HepG2 (cell line): ENCODE data around the gene ELAPOR1. TPM values are rescaled to one million over a fixed set of nuclear protein-coding genes. Genes with fewer than 3 reads are reported as not detected.

ENCODE experiments used
- BCL6 ChIP-seq: IDR thresholded peaks from 2 replicates; pipeline ENCODE4 v1.6.1; 2016; ENCODE audit warnings: missing genetic modification reagents, missing compliant biosample characterization
- DNMT1 ChIP-seq: sonication (generic); formaldehyde crosslinking; IDR thresholded peaks from 2 replicates; pipeline ENCODE4 v1.5.1; 2020; ENCODE audit warnings: mild to moderate bottlenecking, missing genetic modification reagents
- ELF1 ChIP-seq: sonication (generic); formaldehyde crosslinking; IDR thresholded peaks from 2 replicates; pipeline ENCODE4 v1.4.0; 2020; ENCODE audit warnings: missing genetic modification reagents
- EZH2 ChIP-seq: conservative IDR thresholded peaks from 2 replicates; pipeline ENCODE4 v1.6.1; 2012; ENCODE audit warnings: mild to moderate bottlenecking, low read depth, low read length, moderate library complexity
- NRL ChIP-seq: sonication (generic); formaldehyde crosslinking; IDR thresholded peaks from 2 replicates; pipeline ENCODE4 v1.5.0; 2020; ENCODE audit warnings: missing genetic modification reagents, mild to moderate bottlenecking, moderate library complexity, borderline replicate concordance
- PATZ1 ChIP-seq: sonication (generic); formaldehyde crosslinking; IDR thresholded peaks from 2 replicates; pipeline ENCODE4 v1.4.0; 2020; ENCODE audit warnings: missing genetic modification reagents
- RNF2 ChIP-seq: fragments of 450-650 bp; conservative IDR thresholded peaks from 2 replicates; pipeline ENCODE4 v1.6.1; 2016; ENCODE audit warnings: low read depth
- SOX5 ChIP-seq: IDR thresholded peaks from 2 replicates; pipeline ENCODE4 v1.6.1; 2016; ENCODE audit warnings: borderline replicate concordance
- STAT5B ChIP-seq: sonication (generic); formaldehyde crosslinking; IDR thresholded peaks from 2 replicates; pipeline ENCODE4 v1.4.0; 2020; ENCODE audit warnings: missing genetic modification reagents
- TCF12 ChIP-seq, 2 experiments: fragments of 450-650 bp in 1 of 2; sonication (generic) in 1 of 2; formaldehyde crosslinking in 1 of 2; IDR thresholded peaks; 2 replicates each; pipeline versions ENCODE4 v1.6.1 to v1.8.0; 2017 to 2022; ENCODE audit warnings: antibody characterized with exemption in 1 of 2, mild to moderate bottlenecking in 1 of 2, missing genetic modification reagents in 1 of 2, moderate library complexity in 1 of 2
- TP53 ChIP-seq: sonication (generic); formaldehyde crosslinking; conservative IDR thresholded peaks from 2 replicates; pipeline ENCODE4 v1.4.0; 2020; ENCODE audit warnings: missing genetic modification reagents
- U2AF2 ChIP-seq: fragments of 200-400 bp; formaldehyde crosslinking; IDR thresholded peaks from 2 replicates; pipeline ENCODE4 v1.6.1; 2017; ENCODE audit warnings: low read depth, mild to moderate bottlenecking, low read length
- YEATS4 ChIP-seq: sonication (generic); formaldehyde crosslinking; IDR thresholded peaks from 2 replicates; pipeline ENCODE4 v1.4.0; 2020; ENCODE audit warnings: missing genetic modification reagents, borderline replicate concordance
- ZBTB14 ChIP-seq: sonication (generic); formaldehyde crosslinking; IDR thresholded peaks from 2 replicates; pipeline ENCODE4 v1.4.0; 2020; ENCODE audit warnings: missing genetic modification reagents
- ZNF121 ChIP-seq: sonication (generic); formaldehyde crosslinking; IDR thresholded peaks from 2 replicates; pipeline ENCODE4 v1.5.0; 2020; ENCODE audit warnings: mild to moderate bottlenecking, missing genetic modification reagents
- ZNF614 ChIP-seq: IDR thresholded peaks from 2 replicates; pipeline ENCODE4 v1.6.1; 2018; ENCODE audit warnings: missing biosample characterization, missing genetic modification reagents, inconsistent platforms, borderline replicate concordance
- ZNF619 ChIP-seq: sonication (generic); formaldehyde crosslinking; IDR thresholded peaks from 2 replicates; pipeline ENCODE4 v1.4.0; 2020; ENCODE audit warnings: mild to moderate bottlenecking, missing genetic modification reagents
- ZZZ3 ChIP-seq: sonication (generic); formaldehyde crosslinking; IDR thresholded peaks from 2 replicates; pipeline ENCODE4 v1.4.0; 2020; ENCODE audit warnings: missing genetic modification reagents, mild to moderate bottlenecking, borderline replicate concordance
- polyA plus RNA-seq, 8 experiments: library from polyadenylated mRNA; depleted of rRNA in 3 of 8; stranded (reverse) in 7 of 8; unstranded in 1 of 8; fragments of >200 nt; fragmentation: Illumina TruSeq in 4 of 8; extraction: Trizol in 4 of 8; gene quantifications; 2 replicates each; pipeline versions ENCODE4 v1.2.1 to v1.2.3, GENCODE V29; 2011 to 2016; ENCODE audit warnings: low read depth in 4 of 8, missing spikeins in 1 of 8, mixed read lengths in 1 of 8; ENCODE audit not compliant: insufficient read depth in 1 of 8
- total RNA-seq, 5 experiments: library from RNA; depleted of rRNA; stranded (reverse); fragments of >200 nt; fragmentation: Illumina TruSeq; extraction: Trizol; gene quantifications; 2 replicates each; pipeline ENCODE4 v1.2.3, GENCODE V29; 2016; ENCODE audit warnings: low read depth in 1 of 5
- TF ChIP-seq, protein P1 (sequence below): sonication (generic); formaldehyde crosslinking; IDR thresholded peaks from 2 replicates; pipeline ENCODE4 v1.5.0; 2020; ENCODE audit warnings: mild to moderate bottlenecking, missing genetic modification reagents
- TF ChIP-seq, protein P2 (sequence below): sonication (generic); formaldehyde crosslinking; IDR thresholded peaks from 2 replicates; pipeline ENCODE4 v1.5.0; 2020; ENCODE audit warnings: missing genetic modification reagents, mild to moderate bottlenecking, borderline replicate concordance
- TF ChIP-seq, protein P3 (sequence below): sonication (generic); formaldehyde crosslinking; IDR thresholded peaks from 2 replicates; pipeline ENCODE4 v1.4.0; 2020; ENCODE audit warnings: missing genetic modification reagents

Gene ELAPOR1
- total and polyA plus RNA-seq, 2 of the 13 experiments (the other 11 are each of a cell fraction or from before 2014, with no cell fraction given) = 0.13 to 0.20 TPM

GRCh38 chr1:109090196-109091077 lies 23.5 kb upstream of the ELAPOR1 start, which contains the start of gene TMEM167B (continued):
- TF ChIP-seq, protein P1, sequence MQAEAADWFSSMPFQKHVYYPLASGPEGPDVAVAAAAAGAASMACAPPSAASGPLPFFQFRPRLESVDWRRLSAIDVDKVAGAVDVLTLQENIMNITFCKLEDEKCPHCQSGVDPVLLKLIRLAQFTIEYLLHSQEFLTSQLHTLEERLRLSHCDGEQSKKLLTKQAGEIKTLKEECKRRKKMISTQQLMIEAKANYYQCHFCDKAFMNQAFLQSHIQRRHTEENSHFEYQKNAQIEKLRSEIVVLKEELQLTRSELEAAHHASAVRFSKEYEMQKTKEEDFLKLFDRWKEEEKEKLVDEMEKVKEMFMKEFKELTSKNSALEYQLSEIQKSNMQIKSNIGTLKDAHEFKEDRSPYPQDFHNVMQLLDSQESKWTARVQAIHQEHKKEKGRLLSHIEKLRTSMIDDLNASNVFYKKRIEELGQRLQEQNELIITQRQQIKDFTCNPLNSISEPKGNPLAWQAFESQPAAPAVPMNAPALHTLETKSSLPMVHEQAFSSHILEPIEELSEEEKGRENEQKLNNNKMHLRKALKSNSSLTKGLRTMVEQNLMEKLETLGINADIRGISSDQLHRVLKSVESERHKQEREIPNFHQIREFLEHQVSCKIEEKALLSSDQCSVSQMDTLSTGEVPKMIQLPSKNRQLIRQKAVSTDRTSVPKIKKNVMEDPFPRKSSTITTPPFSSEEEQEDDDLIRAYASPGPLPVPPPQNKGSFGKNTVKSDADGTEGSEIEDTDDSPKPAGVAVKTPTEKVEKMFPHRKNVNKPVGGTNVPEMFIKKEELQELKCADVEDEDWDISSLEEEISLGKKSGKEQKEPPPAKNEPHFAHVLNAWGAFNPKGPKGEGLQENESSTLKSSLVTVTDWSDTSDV (CRISPR knock-in tag) = 0 out of 2 replicates have a peak, but pooled peaks have one; percentile 26
- TF ChIP-seq ELF1 (CRISPR knock-in tag) (peak; percentile 88), YEATS4 (CRISPR knock-in tag) (peak; percentile 95), ZNF619 (CRISPR knock-in tag) (no peak; the same call in 1 of the 2 replicates), DNMT1 (CRISPR knock-in tag) (peak; percentile 88; the same call in 1 of the 2 replicates), TCF12 (IDR thresholded peaks at IDR 0.05) (no peak), TCF12 (CRISPR knock-in tag; IDR thresholded peaks at IDR 0.05) (0 out of 2 replicates have a peak, but pooled peaks have one; percentile 81), SOX5 (CRISPR knock-in tag) (peak; percentile 57), EZH2 (no peak), TP53 (CRISPR knock-in tag) (no peak; the same call in 1 of the 2 replicates), ZZZ3 (peak; percentile 65; the same call in 1 of the 2 replicates), NRL (peak; percentile 78), ZNF614 (CRISPR knock-in tag) (peak; percentile 78), RNF2 (no peak), ZNF121 (CRISPR knock-in tag) (0 out of 2 replicates have a peak, but pooled peaks have one; percentile 31), U2AF2 (0 out of 2 replicates have a peak, but pooled peaks have one; percentile 49), ZBTB14 (CRISPR knock-in tag) (no peak), BCL6 (CRISPR knock-in tag) (peak; percentile 44; the same call in 1 of the 2 replicates), STAT5B (CRISPR knock-in tag) (peak; percentile 81; the same call in 1 of the 2 replicates), PATZ1 (CRISPR knock-in tag) (peak; percentile 86)
- TF ChIP-seq, protein P2, sequence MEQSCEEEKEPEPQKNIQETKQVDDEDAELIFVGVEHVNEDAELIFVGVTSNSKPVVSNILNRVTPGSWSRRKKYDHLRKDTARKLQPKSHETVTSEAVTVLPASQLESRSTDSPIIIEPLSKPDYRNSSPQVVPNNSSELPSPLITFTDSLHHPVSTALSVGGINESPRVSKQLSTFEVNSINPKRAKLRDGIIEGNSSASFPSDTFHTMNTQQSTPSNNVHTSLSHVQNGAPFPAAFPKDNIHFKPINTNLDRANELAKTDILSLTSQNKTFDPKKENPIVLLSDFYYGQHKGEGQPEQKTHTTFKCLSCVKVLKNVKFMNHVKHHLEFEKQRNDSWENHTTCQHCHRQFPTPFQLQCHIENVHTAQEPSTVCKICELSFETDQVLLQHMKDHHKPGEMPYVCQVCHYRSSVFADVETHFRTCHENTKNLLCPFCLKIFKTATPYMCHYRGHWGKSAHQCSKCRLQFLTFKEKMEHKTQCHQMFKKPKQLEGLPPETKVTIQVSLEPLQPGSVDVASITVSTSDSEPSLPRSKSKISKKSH = peak; percentile 86
- TF ChIP-seq, protein P3, sequence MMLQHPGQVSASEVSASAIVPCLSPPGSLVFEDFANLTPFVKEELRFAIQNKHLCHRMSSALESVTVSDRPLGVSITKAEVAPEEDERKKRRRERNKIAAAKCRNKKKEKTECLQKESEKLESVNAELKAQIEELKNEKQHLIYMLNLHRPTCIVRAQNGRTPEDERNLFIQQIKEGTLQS = peak; percentile 78
